Omental fat pad (tissue), 4 donors: ENCODE results near the gene ARMC5. TPM values are rescaled to one million over a fixed set of nuclear protein-coding genes. Genes with fewer than 3 reads are reported as not detected.
"Not testable (repeated sequence)": the region's sequence is repeated elsewhere in the genome, so short reads cannot be mapped to it uniquely, and the experiment has no call there.

Experiments used
- ATAC-seq: fragments of 150-250 bp; one replicate; pipeline ENCODE4 v1.9.1; 2016; ENCODE audit warnings: mild to moderate bottlenecking, moderate library complexity; ENCODE audit not compliant: low FRiP score
- DNase-seq: peaks from one replicate; pipeline ENCODE4 v3.0.0-alpha.2; 2019; ENCODE audit warnings: low spot score
- CTCF ChIP-seq, 3 donors: fragments of 450-650 bp; IDR thresholded peaks; one replicate each; pipeline ENCODE4 v1.5.1; 2016 to 2017; ENCODE audit warnings: antibody characterized with exemption in 3 of 3, mild to moderate bottlenecking in 3 of 3, moderate library complexity in 2 of 3
- total RNA-seq, 4 donors: library from RNA; depleted of rRNA; stranded (reverse); fragments of >200 nt; gene quantifications; one replicate each; pipeline ENCODE4 v1.1.0, GENCODE V29; 2016

The ARMC5 gene
- total RNA-seq, 4 donors from 2014 or later, result 4.6 to 15.5 (median 10.0) TPM

- ATAC-seq (no peak), DNase-seq (no peak)
- TF ChIP-seq CTCF (IDR thresholded peaks at IDR 0.05), result no peak
These were observed 23.8 kb downstream of the ARMC5 start, which contains the start of gene SLC5A2 for GRCh38 chr16:31483081-31483480. Gene SLC5A2 (plus strand): TSS chr16:31483123. CDS start chr16:31483137, 14 bp downstream.

GRCh38 chr16:31484048-31484447 is 24.7 kb downstream of the ARMC5 start:
- not testable (repeated sequence) for ATAC-seq, DNase-seq

GRCh38 chr16:31484491-31485171 is 25.3 kb downstream of the ARMC5 start:
- ATAC-seq, result no peak
- TF ChIP-seq CTCF (IDR thresholded peaks at IDR 0.05), result no peak

GRCh38 chr16:31485571-31485970 is 26.3 kb downstream of the ARMC5 start:
- no peak for ATAC-seq
- TF ChIP-seq CTCF (IDR thresholded peaks at IDR 0.05), result no peak
- no peak for DNase-seq

More at GRCh38 chr16:31484491-31485171, 25.3 kb downstream of the ARMC5 start:
- DNase-seq, result no peak

- DNase-seq, result no peak
These were observed 26.7 kb downstream of the ARMC5 start for GRCh38 chr16:31486045-31486444.

GRCh38 chr16:31487071-31487719 is 27.9 kb downstream of the ARMC5 start:
- no peak for TF ChIP-seq CTCF (IDR thresholded peaks at IDR 0.05)
- DNase-seq (no peak), ATAC-seq (no peak)

More at GRCh38 chr16:31486045-31486444, 26.7 kb downstream of the ARMC5 start:
- ATAC-seq, result no peak
- no peak for TF ChIP-seq CTCF (IDR thresholded peaks at IDR 0.05)

GRCh38 chr16:31487720-31488467 is 28.6 kb downstream of the ARMC5 start:
- ATAC-seq, result peak; percentile 84
- TF ChIP-seq CTCF (IDR thresholded peaks at IDR 0.05), result no peak
- DNase-seq, result no peak
